Erythroblast (primary cell): ENCODE data around the gene IGF2.
"Not testable (repeated sequence)": the region's sequence is repeated elsewhere in the genome, so short reads cannot be mapped to it uniquely, and the experiment has no call there.

Source experiments
- DNase-seq, 2 experiments: peaks; one replicate each; lab custom pipeline; 2025; lab: John Stamatoyannopoulos, UW
- GATA1 ChIP-seq: IDR thresholded peaks from 2 replicates; pipeline ENCODE4 v1.6.1; 2011; ENCODE audit warnings: low read depth, mild to moderate bottlenecking, control low read depth, low read length, moderate library complexity
- POLR2A ChIP-seq: IDR thresholded peaks from 2 replicates; pipeline ENCODE4 v1.6.1; 2011; ENCODE audit warnings: mild to moderate bottlenecking, low read length

IGF2 gene

DNA sequence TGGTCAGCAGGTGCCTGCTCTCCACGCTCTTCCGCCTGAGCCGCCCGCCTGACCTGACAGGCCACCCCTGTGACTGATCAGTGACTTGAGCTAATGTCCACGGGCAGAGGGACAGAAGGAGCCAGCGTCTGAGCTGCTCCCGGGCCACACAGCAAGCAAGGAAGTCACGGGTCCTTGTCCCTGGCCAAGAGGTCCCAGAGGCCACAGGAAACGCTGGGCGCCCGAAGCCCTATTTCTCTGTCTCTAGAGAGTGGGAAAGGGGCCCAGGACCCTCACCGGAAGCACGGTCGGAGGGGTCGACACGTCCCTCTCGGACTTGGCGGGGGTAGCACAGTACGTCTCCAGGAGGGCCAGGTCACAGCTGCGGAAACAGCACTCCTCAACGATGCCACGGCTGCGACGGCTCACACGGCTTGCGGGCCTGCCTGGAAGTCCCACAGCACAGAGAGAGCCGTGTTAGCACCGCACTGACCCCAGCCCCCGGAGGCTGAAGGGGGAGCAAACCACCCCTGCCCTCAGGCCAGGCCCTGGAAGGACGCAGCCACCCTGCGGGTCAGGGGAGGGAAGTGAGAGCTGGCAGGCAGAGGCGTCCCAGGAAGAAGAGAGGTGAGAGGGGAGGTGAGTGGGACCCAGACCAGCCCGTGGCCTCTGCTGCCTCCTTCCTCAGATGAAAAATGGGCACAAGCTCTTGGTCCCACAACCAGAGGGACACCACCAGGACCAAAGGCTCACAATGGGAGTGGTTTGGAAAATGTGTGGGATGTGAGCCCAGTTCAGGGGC lies 5.8 kb downstream of the IGF2 start:
- TF ChIP-seq POLR2A (no peak), GATA1 (no peak)
- no peak for DNase-seq

DNA sequence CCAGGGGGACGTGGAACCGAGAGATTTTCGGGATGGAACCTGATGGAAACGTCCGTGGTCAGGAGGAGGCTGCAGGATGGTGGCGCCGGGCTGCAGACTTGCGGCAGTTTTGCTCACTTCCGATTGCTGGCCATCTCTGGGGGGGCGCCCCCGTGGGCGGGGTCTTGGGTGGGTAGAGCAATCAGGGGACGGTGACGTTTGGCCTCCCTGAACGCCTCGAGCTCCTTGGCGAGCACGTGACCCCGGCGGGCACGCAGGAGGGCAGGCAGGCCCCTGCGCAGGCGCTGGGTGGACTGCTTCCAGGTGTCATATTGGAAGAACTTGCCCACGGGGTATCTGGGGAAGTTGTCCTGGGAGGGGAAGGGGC lies 6.3 kb downstream of the IGF2 start:
- DNase-seq, result no peak
- no peak for TF ChIP-seq POLR2A
- TF ChIP-seq GATA1, result no peak

DNA sequence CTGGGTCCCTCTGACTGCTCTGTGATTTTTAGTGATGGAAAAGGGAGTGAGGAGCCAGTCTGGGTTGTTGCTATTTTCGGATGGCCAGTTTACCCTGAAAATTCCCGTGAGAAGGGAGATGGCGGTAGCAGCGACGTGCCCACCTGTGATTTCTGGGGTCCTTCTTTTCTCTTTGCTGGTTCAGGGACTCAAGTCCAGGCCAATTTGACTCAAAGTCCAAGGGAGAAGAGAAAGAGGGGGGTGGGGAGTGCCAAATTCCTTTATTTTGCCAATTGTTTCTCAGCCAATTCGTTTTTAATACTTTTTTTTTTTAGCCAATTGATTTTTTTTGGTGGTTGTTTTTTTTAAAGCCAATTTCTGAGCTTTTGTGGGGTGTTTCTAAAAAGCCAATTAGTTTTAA lies 6.9 kb downstream of the IGF2 start:
- DNase-seq, result no peak
- TF ChIP-seq POLR2A, result no peak
- no peak for TF ChIP-seq GATA1

DNA sequence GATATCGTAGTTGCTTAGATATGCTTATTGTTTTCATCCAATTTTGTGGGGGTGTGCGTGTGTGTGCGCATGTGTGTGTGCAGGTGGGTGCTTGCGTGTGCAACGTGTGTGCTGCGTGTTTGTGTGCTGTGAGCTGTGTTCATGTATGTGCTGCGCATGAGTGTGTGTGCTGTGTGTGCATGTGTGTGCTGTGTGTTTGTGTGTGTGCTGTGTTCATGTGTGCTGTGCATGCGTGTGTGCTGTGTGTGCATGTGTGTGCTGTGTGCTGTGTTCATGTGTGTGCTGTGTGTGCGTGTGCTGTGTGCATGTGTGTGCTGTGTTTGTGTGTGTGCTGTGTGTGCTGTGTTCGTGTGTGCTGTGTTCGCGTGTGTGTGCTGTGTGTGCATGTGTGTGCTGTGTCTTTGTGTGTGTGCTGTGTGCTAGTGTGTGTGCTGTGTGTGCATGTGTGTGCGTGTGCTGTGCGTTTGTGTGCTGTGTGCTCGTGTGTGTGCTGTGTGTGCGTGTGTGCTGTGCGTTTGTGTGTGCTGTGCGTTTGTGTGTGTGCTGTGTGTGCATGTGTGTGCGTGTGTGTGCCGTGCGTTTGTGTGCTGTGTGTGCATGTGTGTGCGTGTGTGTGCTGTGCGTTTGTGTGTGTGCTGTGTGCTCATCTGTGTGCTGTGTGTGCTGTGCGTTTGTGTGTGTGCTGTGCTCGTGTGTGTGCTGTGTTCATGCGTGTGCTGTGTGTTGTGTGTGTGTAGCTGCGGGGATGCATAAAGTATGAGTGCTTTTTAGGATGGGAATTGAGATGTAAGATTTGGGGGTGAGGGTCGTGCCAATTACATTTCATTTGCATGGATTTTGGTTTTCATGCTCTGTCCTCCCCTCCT lies 7.6 kb downstream of the IGF2 start:
- no peak for TF ChIP-seq GATA1
- TF ChIP-seq POLR2A, result no peak

DNA sequence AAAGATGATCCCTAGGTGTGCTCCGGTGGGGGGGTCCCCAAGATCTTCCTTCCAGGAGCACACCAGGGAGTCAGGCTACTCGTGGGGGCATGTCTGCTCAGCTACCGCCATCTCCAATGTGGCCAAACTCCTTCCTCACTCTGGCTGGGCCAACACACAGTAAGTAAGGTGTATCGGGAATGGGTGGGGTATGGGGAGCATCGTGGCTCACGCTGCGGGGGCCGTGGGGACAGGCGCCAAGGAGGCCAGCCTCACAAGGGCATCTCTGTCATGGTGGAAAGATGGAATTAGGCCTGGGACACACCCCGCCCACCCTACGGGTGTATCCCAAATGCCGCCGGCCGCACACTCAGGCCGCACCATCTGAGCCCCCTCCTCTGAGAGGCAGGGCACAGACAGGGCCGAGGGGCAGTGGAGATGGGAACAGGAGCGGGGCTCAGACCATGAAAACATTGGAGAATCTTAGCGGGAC lies 8.3 kb downstream of the IGF2 start:
- no peak for TF ChIP-seq POLR2A
- no peak for TF ChIP-seq GATA1
- no peak for DNase-seq

More for the DNA sequence above, 7.6 kb downstream of the IGF2 start:
- no peak for DNase-seq

DNA sequence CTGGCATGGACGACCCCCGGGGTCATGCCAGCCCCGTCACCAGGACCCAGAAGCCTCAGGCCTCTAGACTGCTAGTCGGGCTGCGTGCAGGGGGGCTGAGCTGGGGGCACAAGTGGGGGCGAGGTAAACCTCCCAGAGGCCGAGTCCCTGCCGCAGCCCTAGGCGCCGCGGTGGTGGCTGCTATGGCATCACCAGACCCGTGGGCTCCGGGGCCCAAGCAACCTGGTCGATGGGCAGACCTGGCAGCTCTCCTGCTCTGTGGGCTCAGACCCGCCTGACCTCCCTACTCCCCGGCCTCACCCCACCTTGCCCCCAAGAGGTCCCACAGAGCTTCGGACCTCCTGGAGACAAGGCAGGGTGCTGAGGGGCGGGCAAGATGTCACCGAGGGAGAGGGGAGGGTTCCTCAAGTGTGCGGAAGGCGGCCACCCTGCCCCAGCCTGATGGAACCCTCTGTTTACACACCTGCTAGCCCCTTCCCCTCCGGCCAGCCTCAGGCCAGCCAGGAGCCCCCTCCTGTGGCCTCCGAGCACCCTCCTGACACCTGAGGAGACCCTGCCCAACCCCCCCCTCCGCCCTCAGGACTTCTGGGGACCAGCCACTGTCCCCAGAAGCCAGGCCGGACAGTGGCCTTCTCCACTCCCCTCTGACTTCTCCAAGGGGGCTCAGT lies 9.4 kb downstream of the IGF2 start:
- no peak for DNase-seq
- no peak for TF ChIP-seq GATA1
- TF ChIP-seq POLR2A, result no peak

DNA sequence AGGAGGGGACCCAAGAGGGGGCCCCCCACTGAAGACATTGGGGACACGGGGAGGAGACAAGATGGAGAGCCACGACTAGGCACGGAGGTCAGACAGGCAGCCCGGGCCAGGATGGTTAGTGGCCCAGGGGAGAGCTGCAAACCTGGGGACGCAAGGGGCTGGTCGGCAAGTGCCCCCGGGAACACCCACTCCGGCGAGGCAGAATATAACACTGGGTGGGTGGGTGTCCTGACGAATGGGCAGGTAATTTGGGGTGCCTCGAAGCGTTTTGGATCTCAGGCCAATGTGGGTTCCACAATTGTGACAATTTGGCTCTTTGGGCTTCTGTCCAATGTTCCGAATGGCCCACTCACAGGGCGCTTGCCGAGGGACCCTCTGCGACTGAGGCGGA lies 9.9 kb downstream of the IGF2 start:
- no peak for DNase-seq
- TF ChIP-seq GATA1 (no peak), POLR2A (no peak)

DNA sequence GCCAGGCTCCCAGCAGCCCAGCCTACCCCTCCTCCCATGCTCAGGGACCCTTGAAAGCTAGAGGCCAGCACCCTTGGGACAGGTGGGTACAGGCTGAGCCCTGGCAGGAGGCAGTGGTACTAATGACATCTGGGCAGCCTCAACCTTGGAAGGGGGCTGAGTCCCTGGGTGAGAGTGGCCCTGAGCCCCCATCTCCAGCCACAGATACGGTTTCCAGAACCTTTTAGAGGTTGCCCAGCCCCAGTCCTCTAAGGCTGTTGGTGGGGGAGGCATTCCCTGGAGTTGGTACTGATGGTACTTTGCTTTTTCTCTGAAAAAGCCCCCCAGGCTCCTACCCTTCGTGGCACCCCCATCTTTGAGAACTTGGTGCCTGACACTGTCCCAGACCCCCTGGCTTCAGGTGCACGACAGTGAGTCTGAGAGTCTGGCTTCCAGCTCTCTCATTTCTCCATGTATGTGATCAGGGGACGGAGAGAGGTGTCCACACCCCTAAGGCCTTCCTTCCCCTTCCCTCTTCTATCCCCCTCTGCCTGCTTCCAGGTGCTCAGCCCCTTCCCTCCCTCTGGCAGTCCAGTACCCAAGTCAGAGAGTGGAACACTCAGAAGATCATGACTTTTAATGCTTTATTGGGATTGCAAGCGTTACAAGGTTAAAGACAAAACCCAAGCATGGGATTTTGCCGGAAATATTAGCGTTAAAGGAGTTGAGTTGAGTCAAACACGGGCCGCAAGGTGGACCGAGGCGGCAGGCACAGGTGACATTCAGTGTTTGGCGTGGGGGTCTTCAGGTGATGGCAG lies 10.5 kb downstream of the IGF2 start:
- TF ChIP-seq GATA1 (no peak), POLR2A (no peak)

DNA sequence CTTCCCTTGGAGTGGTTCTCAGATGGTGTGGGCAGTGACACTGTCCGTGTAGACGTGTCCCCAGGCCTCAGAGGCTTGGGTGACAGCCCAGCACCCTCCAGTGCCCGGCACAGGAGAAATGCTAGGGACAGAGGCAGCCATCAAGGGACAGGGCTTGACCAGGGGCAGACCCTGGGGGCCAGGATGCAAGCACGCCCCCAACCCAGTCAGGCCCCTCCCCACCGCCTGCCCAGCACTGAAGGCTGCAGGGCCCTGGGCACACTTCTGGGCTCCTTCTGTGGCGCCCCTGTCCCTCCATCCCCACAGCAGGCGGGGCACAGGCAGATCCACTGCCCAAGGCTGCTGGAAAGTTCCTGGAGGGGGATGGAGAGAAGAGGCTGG lies 11.1 kb downstream of the IGF2 start:
- no peak for DNase-seq
- no peak for TF ChIP-seq GATA1
- TF ChIP-seq POLR2A, result no peak

More for the DNA sequence above, 10.5 kb downstream of the IGF2 start:
- no peak for DNase-seq

DNA sequence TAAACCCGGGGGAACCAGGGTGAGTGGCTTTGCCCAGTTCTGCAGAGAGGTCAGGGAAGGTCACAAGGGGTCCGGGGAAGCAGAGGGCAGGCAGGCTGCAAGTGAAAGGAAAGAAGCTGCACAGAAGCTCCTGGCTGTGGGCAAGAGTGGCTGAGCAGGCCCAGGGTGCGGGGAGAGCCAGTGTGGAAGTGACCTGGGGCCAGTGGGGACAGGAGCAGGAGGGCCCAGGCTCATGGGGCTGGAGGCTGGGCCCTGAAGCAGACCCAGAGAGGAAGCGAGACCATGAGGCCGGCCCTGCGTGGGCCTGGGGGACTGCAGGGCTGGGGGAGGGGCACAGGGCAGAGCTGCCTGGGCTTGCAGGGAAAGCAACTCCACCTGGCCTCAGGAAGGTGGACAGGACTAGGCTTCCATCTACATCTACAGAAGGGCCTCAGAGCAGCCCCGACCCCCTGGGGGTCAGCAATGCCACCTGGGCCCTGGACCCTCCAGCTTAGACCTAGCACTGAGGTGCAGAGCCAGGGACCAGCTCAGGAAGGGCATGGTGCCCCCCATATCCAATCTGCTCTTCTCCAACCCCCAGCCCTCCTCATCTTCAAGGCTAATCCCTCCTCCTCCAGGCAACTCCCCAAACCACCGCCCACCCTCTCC lies 11.6 kb downstream of the IGF2 start:
- TF ChIP-seq POLR2A (no peak), GATA1 (no peak)
- no peak for DNase-seq

DNA sequence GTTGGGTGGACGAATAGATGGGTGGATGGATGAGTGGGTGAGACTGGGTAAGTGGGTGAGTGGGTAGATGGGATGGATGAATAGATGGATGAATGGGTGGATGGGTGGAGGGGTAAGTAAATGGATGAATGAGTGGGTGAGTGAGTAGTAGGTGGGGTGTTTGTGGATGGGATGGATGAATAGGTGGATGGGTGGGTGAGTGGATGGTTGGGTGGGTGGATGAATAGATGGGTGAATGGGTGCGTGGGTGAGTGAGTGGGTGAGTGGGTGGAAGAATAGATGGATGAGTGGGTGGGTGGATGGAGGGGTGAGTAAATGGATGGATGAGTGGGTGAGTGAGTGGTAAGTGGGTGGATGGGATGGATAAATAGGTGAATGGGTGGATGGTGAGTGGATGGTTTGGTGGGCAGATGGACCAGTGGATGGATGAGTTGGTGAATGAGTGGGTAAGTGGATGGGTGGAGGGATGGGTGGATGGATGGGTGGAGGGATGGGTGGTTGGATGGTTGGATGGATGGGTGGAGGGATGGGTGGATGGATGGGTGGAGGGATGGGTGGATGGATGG lies 12.6 kb downstream of the IGF2 start:
- TF ChIP-seq POLR2A, result no peak
- TF ChIP-seq GATA1, result no peak
- DNase-seq, result no peak

DNA sequence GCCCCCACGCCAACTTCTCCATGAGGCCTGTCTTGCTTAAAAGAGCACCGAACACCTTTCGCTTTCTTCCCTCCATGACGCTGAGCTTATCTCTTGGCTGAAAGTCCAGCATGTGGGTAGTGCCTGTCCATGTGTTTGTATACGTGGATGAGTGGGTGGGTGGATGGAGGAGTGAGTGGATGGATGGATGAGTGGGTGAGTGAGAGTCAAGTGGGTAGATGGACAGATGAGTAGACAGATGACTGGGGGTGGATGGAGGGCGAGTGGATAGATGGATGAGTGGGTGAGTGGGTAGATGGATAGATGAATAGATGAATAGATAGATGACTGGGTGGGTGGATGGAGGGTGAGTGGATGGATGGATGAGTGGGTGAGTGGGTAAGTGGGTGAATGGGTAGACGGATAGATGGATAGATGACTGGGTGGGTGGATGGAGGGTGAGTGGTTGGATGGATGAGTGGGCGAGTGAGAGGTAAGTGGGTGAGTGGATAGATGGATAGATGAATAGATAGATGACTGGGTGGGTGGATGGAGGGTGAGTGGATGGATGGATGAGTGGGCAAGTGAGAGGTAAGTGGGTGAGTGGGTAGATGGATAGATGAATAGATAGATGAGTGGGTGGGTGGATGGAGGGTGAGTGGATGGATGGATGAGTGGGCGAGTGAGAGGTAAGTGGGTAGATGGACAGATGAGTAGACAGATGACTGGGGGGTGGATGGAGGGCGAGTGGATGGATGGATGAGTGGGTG lies 14.3 kb downstream of the IGF2 start:
- not testable (repeated sequence) for DNase-seq
